HCT116 (cell line): ENCODE results near the gene UQCRFS1. TPM values are rescaled to one million over a fixed set of nuclear protein-coding genes. Genes with fewer than 3 reads are reported as not detected.

Source experiments
- ATAC-seq: fragments of 200-7000 bp; cut with Tn5 transposase; 2 replicates; pipeline ENCODE4 v1.9.1; 2020; ENCODE audit warnings: mild to moderate bottlenecking, moderate library complexity
- BruUV-seq: library from RNA; stranded (reverse); fragments of 400-500 nt; replicated peaks from 2 replicates; lab custom pipeline; 2021; lab: Mats Ljungman, UMichigan
- CTCF ChIA-PET: fragments of 300-600 bp; sonication (Branson Sonifier 250); formaldehyde crosslinking; loops from one replicate; lab custom pipeline; 2021; ENCODE audit warnings: antibody characterized with exemption; lab: Charles Lee
- POLR2A ChIA-PET: fragments of 300-600, 350-600 bp; sonication (Branson Sonifier 250); formaldehyde crosslinking; loops from one replicate; lab custom pipeline; 2021; ENCODE audit warnings: antibody characterized with exemption; lab: Charles Lee
- RAD21 ChIA-PET, 2 experiments: fragments of 300-600 bp; sonication (Branson Sonifier 250); formaldehyde crosslinking; loops; one replicate each; lab custom pipeline; 2023; ENCODE audit warnings: low total read pairs in 2 of 2; ENCODE audit not compliant: uncharacterized antibody in 2 of 2, unreplicated experiment in 2 of 2, low non-redundant PET in 1 of 2; lab: Charles Lee
- DNase-seq: peaks from one replicate; pipeline ENCODE4 v3.0.0-alpha.2; 2010; ENCODE audit warnings: low read depth, low spot score
- H2AFZ ChIP-seq: fragments of 200-600 bp; shearing (Covaris generic), sonication (generic); 2 replicates; pipeline ENCODE4 v1.6.1; 2017; ENCODE audit warnings: low read depth, mixed run types, mixed read lengths, antibody characterized with exemption, low read length; ENCODE audit not compliant: poor library complexity, severe bottlenecking
- H3K27ac ChIP-seq: 2 replicates; pipeline ENCODE4 v1.5.1; 2012; ENCODE audit warnings: low read depth, low read length
- H3K27me3 ChIP-seq: fragments of 200-600 bp; sonication (generic); 2 replicates; pipeline ENCODE4 v1.6.1; 2016; ENCODE audit warnings: mixed run types, low read length, mixed read lengths; ENCODE audit not compliant: insufficient read depth
- H3K36me3 ChIP-seq, 2 experiments: fragments of 200-500 bp in 1 of 2; fragments of 200-600 bp in 1 of 2; sonication (Bioruptor generic) in 1 of 2; sonication (generic) in 1 of 2; 2 replicates each; pipeline versions ENCODE4 v1.5.1 to v1.6.1; 2014 to 2016; ENCODE audit warnings: low read length in 2 of 2, inconsistent platforms in 1 of 2, mixed read lengths in 1 of 2, mixed run types in 1 of 2; ENCODE audit not compliant: insufficient read depth in 2 of 2, control insufficient read depth in 1 of 2
- H3K4me1 ChIP-seq, 2 experiments: fragments of 200-600 bp in 1 of 2; sonication (generic) in 1 of 2; 2 replicates each; pipeline versions ENCODE4 v1.5.1 to v1.6.1; 2012 to 2017; ENCODE audit warnings: low read length in 2 of 2, inconsistent platforms in 1 of 2, mild to moderate bottlenecking in 1 of 2, mixed read lengths in 1 of 2, mixed run types in 1 of 2, moderate library complexity in 1 of 2; ENCODE audit not compliant: insufficient read depth in 2 of 2, control insufficient read depth in 1 of 2
- H3K4me2 ChIP-seq: fragments of 200-600 bp; sonication (generic); 2 replicates; pipeline ENCODE4 v1.6.1; 2017; ENCODE audit warnings: mixed run types, low read length, mixed read lengths
- H3K4me3 ChIP-seq, 2 experiments: fragments of 200-600 bp in 1 of 2; sonication (generic) in 1 of 2; replicated peaks in 1 of 2; 2 replicates each; pipeline ENCODE4 v1.5.1; 2011 to 2016; ENCODE audit warnings: low read length in 2 of 2, control low read depth in 1 of 2, low read depth in 1 of 2, mild to moderate bottlenecking in 1 of 2, mixed read lengths in 1 of 2, mixed run types in 1 of 2
- H3K79me2 ChIP-seq: fragments of 200-600 bp; sonication (generic); 2 replicates; pipeline ENCODE4 v1.6.1; 2017; ENCODE audit warnings: mild to moderate bottlenecking, mixed run types, low read length, moderate library complexity, mixed read lengths; ENCODE audit not compliant: insufficient read depth
- H3K9ac ChIP-seq: fragments of 200-600 bp; sonication (generic); 2 replicates; pipeline ENCODE4 v1.6.1; 2016; ENCODE audit warnings: low read length, mixed read lengths
- H3K9me2 ChIP-seq: fragments of 200-600 bp; sonication (generic), shearing (Covaris generic); 2 replicates; pipeline ENCODE4 v1.6.1; 2017; ENCODE audit warnings: mixed run types, mild to moderate bottlenecking, moderate library complexity; ENCODE audit not compliant: insufficient read depth
- H3K9me3 ChIP-seq, 2 experiments: fragments of 200-500 bp in 1 of 2; fragments of 200-600 bp in 1 of 2; sonication (Bioruptor generic) in 1 of 2; sonication (generic) in 1 of 2; 2 replicates each; pipeline ENCODE4 v1.6.1; 2014 to 2017; ENCODE audit warnings: low read length in 2 of 2, mixed read lengths in 2 of 2, inconsistent platforms in 1 of 2, low read depth in 1 of 2, mild to moderate bottlenecking in 1 of 2, mixed run types in 1 of 2, moderate library complexity in 1 of 2; ENCODE audit not compliant: control insufficient read depth in 1 of 2, insufficient read depth in 1 of 2
- H4K20me1 ChIP-seq: fragments of 200-600 bp; sonication (generic), shearing (Covaris generic); 2 replicates; pipeline ENCODE4 v1.6.1; 2017; ENCODE audit warnings: mixed run types, mild to moderate bottlenecking, moderate library complexity; ENCODE audit not compliant: insufficient read depth
- CBX3 ChIP-seq: IDR thresholded peaks from 2 replicates; pipeline ENCODE4 v1.6.1; 2012; ENCODE audit warnings: low read depth
- CEBPB ChIP-seq: IDR thresholded peaks from 2 replicates; pipeline ENCODE4 v1.6.1; 2012; ENCODE audit warnings: low read depth
- EGR1 ChIP-seq: IDR thresholded peaks from 2 replicates; pipeline ENCODE4 v1.6.1; 2012; ENCODE audit warnings: low read depth
- ELF1 ChIP-seq: IDR thresholded peaks from 2 replicates; pipeline ENCODE4 v1.6.1; 2012; ENCODE audit warnings: low read depth, borderline replicate concordance
- EZH2 ChIP-seq: fragments of 200-600 bp; sonication (generic); IDR thresholded peaks from 2 replicates; pipeline ENCODE4 v1.6.1; 2017; ENCODE audit warnings: antibody characterized with exemption, mixed run types
- EZH2phosphoT487 ChIP-seq: fragments of 200-600 bp; IDR thresholded peaks from 2 replicates; pipeline ENCODE4 v1.6.1; 2018; ENCODE audit warnings: antibody characterized with exemption, borderline replicate concordance
- FOSL1 ChIP-seq: IDR thresholded peaks from 2 replicates; pipeline ENCODE4 v1.6.1; 2012; ENCODE audit warnings: low read depth
- JUND ChIP-seq: IDR thresholded peaks from 2 replicates; pipeline ENCODE4 v1.6.1; 2012
- POLR2AphosphoS5 ChIP-seq: IDR thresholded peaks from 2 replicates; pipeline ENCODE4 v1.6.1; 2011; ENCODE audit warnings: mild to moderate bottlenecking, low read depth, low read length, moderate library complexity
- RAD21 ChIP-seq: IDR thresholded peaks from 2 replicates; pipeline ENCODE4 v1.6.1; 2012; ENCODE audit warnings: low read depth, mild to moderate bottlenecking
- SIN3A ChIP-seq: IDR thresholded peaks from 2 replicates; pipeline ENCODE4 v1.6.1; 2012; ENCODE audit warnings: low read depth
- SRF ChIP-seq: IDR thresholded peaks from 2 replicates; pipeline ENCODE4 v1.6.1; 2012; ENCODE audit warnings: low read depth
- YY1 ChIP-seq: IDR thresholded peaks from 2 replicates; pipeline ENCODE4 v1.6.1; 2011; ENCODE audit warnings: low read length, low read depth, moderate library complexity, mild to moderate bottlenecking; ENCODE audit not compliant: insufficient replicate concordance; ENCODE audit errors: extremely low read depth
- ZFX ChIP-seq: fragments of 450-650 bp; IDR thresholded peaks from 2 replicates; pipeline ENCODE4 v1.6.1; 2017
- ZNF274 ChIP-seq: fragments of 200-500 bp; sonication (Bioruptor generic); IDR thresholded peaks from 2 replicates; pipeline ENCODE4 v1.6.1; 2014; ENCODE audit warnings: mild to moderate bottlenecking, low read depth, low read length, inconsistent platforms
- intact Hi-C: fragments of 100-400 bp; cut with micrococcal nuclease; formaldehyde crosslinking; loops from 2 replicates; pipeline ENCODE4 v1.10.0; 2022
- total RNA-seq: library from RNA; stranded (reverse); gene quantifications from one replicate; pipeline ENCODE4 v1.2.1, GENCODE V29; 2021; ENCODE audit not compliant: unreplicated experiment
- TF ChIP-seq, protein P1 (sequence below), 3 experiments: fragments of 200-600 bp in 1 of 3; sonication (generic) in 1 of 3; IDR thresholded peaks in 2 of 3; conservative IDR thresholded peaks in 1 of 3; 2 replicates each; pipeline ENCODE4 v1.5.1; 2012 to 2017; ENCODE audit warnings: low read depth in 2 of 3, low read length in 2 of 3, antibody characterized with exemption in 1 of 3, borderline replicate concordance in 1 of 3, control low read depth in 1 of 3, mild to moderate bottlenecking in 1 of 3, mixed read lengths in 1 of 3, mixed run types in 1 of 3, moderate library complexity in 1 of 3; ENCODE audit not compliant: insufficient read depth in 1 of 3
- TF ChIP-seq, protein P2 (sequence below): IDR thresholded peaks from 2 replicates; pipeline ENCODE4 v1.6.1; 2012
- TF ChIP-seq, protein P3 (sequence below): IDR thresholded peaks from 2 replicates; pipeline ENCODE4 v1.6.1; 2011; ENCODE audit warnings: mild to moderate bottlenecking, low read length, moderate library complexity; ENCODE audit not compliant: insufficient replicate concordance; ENCODE audit errors: extremely low read depth
- TF ChIP-seq, protein P4 (sequence below): IDR thresholded peaks from 2 replicates; pipeline ENCODE4 v1.6.1; 2012
- TF ChIP-seq, protein P5 (sequence below): IDR thresholded peaks from 2 replicates; pipeline ENCODE4 v1.6.1; 2012; ENCODE audit warnings: low read depth

UQCRFS1 gene
- total RNA-seq, 1 experiment from 2014 or later: 45.8 TPM

DNA sequence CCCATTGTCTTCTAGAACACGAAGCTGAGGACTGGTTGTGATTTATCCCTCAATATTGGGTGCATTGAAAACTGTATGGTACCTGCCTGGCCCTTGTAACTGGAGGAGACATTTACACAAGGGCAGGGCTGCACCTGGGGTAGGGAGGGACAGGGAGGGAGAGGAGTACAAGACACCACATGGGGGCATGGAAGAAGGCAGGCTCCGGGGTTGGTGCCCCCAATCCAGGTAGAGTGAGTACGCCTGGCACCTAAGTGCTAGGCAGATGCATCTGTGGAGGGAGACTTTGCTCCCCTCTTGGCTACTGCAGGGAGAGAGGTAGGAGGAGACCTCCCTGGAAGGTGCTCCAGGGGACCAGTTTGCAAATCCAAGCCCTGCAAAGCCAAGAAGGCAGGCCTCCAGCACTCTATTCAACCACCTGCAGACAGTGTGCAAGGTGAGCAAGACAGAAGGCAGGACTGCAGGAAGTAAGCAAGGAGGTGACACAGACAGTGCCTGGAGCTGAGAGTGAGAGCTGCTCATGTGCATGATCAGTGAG is 19.4 kb upstream of the UQCRFS1 start:
- Histone ChIP-seq H4K20me1 (no peaks in the 10 kb centered on the region), H3K9ac (no peak overlapping the region), H3K4me2 (no peak overlapping the region), H3K27me3 (no peaks in the 10 kb centered on the region; the same call in 1 of the 2 replicates), H3K4me3 (no peak overlapping the region), H2AFZ (no peak overlapping the region), H3K9me3 (no peaks in the 10 kb centered on the region), H3K79me2 (no peaks in the 10 kb centered on the region), H3K27ac (no peak overlapping the region), H3K4me1 (no peaks in the 10 kb centered on the region), H3K9me2 (no peaks in the 10 kb centered on the region), H3K36me3 (no peaks in the 10 kb centered on the region)
- CTCF ChIA-PET: no interaction called here
- no peak for ATAC-seq
- DNase-seq: no peak
- POLR2A ChIA-PET: no interaction called here
- intact Hi-C loops: no loop called here
- TF ChIP-seq FOSL1: no peak
- TF ChIP-seq, protein P1, sequence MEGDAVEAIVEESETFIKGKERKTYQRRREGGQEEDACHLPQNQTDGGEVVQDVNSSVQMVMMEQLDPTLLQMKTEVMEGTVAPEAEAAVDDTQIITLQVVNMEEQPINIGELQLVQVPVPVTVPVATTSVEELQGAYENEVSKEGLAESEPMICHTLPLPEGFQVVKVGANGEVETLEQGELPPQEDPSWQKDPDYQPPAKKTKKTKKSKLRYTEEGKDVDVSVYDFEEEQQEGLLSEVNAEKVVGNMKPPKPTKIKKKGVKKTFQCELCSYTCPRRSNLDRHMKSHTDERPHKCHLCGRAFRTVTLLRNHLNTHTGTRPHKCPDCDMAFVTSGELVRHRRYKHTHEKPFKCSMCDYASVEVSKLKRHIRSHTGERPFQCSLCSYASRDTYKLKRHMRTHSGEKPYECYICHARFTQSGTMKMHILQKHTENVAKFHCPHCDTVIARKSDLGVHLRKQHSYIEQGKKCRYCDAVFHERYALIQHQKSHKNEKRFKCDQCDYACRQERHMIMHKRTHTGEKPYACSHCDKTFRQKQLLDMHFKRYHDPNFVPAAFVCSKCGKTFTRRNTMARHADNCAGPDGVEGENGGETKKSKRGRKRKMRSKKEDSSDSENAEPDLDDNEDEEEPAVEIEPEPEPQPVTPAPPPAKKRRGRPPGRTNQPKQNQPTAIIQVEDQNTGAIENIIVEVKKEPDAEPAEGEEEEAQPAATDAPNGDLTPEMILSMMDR (IDR thresholded peaks at IDR 0.05 in 2 of 3, conservative IDR thresholded peaks at IDR 0.05 in 1 of 3; ENCODE audit: borderline replicate concordance in 1 of 3, insufficient read depth in 1 of 3, low read depth in 2 of 3, low read length in 2 of 3): no peak
- TF ChIP-seq, protein P2, sequence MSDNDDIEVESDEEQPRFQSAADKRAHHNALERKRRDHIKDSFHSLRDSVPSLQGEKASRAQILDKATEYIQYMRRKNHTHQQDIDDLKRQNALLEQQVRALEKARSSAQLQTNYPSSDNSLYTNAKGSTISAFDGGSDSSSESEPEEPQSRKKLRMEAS: no peak
- TF ChIP-seq POLR2AphosphoS5: no peak
- TF ChIP-seq ZNF274: no peak
- no peak for TF ChIP-seq ZFX
- TF ChIP-seq CBX3: no peak
- TF ChIP-seq CEBPB: no peak
- no peak for TF ChIP-seq EZH2phosphoT487
- TF ChIP-seq EZH2: no peak
- no peak for TF ChIP-seq SIN3A
- TF ChIP-seq RAD21: no peak
- TF ChIP-seq, protein P3, sequence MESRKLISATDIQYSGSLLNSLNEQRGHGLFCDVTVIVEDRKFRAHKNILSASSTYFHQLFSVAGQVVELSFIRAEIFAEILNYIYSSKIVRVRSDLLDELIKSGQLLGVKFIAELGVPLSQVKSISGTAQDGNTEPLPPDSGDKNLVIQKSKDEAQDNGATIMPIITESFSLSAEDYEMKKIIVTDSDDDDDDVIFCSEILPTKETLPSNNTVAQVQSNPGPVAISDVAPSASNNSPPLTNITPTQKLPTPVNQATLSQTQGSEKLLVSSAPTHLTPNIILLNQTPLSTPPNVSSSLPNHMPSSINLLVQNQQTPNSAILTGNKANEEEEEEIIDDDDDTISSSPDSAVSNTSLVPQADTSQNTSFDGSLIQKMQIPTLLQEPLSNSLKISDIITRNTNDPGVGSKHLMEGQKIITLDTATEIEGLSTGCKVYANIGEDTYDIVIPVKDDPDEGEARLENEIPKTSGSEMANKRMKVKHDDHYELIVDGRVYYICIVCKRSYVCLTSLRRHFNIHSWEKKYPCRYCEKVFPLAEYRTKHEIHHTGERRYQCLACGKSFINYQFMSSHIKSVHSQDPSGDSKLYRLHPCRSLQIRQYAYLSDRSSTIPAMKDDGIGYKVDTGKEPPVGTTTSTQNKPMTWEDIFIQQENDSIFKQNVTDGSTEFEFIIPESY: no peak
- TF ChIP-seq, protein P4, sequence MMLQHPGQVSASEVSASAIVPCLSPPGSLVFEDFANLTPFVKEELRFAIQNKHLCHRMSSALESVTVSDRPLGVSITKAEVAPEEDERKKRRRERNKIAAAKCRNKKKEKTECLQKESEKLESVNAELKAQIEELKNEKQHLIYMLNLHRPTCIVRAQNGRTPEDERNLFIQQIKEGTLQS: no peak
- TF ChIP-seq JUND: no peak
- no peak for TF ChIP-seq SRF
- no peak for TF ChIP-seq EGR1
- TF ChIP-seq ELF1: no peak
- TF ChIP-seq YY1: no peak
- TF ChIP-seq, protein P5, sequence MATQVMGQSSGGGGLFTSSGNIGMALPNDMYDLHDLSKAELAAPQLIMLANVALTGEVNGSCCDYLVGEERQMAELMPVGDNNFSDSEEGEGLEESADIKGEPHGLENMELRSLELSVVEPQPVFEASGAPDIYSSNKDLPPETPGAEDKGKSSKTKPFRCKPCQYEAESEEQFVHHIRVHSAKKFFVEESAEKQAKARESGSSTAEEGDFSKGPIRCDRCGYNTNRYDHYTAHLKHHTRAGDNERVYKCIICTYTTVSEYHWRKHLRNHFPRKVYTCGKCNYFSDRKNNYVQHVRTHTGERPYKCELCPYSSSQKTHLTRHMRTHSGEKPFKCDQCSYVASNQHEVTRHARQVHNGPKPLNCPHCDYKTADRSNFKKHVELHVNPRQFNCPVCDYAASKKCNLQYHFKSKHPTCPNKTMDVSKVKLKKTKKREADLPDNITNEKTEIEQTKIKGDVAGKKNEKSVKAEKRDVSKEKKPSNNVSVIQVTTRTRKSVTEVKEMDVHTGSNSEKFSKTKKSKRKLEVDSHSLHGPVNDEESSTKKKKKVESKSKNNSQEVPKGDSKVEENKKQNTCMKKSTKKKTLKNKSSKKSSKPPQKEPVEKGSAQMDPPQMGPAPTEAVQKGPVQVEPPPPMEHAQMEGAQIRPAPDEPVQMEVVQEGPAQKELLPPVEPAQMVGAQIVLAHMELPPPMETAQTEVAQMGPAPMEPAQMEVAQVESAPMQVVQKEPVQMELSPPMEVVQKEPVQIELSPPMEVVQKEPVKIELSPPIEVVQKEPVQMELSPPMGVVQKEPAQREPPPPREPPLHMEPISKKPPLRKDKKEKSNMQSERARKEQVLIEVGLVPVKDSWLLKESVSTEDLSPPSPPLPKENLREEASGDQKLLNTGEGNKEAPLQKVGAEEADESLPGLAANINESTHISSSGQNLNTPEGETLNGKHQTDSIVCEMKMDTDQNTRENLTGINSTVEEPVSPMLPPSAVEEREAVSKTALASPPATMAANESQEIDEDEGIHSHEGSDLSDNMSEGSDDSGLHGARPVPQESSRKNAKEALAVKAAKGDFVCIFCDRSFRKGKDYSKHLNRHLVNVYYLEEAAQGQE: no peak
- RAD21 ChIA-PET: no interaction called here
- BruUV-seq: no TSS peak
